ENCODE results near the gene OR2T35. TPM values are rescaled to one million over a fixed set of nuclear protein-coding genes. Genes with fewer than 3 reads are reported as not detected.

Gene OR2T35
- total and polyA plus RNA-seq, 9 of the 15 experiments (the other 6 are each of a cell fraction or from before 2014, with no cell fraction given): not detected

- TF ChIP-seq ZNF407 (IDR thresholded peaks at IDR 0.05; ENCODE audit: low read depth) (no peak), ZFX (CRISPR knock-in tag; IDR thresholded peaks at IDR 0.05) (peak; percentile 84), ZBTB33 (CRISPR knock-in tag; IDR thresholded peaks at IDR 0.05) (peak; percentile 52; the same call in 1 of the 2 replicates), KLF13 (tag; IDR thresholded peaks at IDR 0.05; ENCODE audit: borderline replicate concordance, low read depth) (peak; percentile 84; the same call in 1 of the 2 replicates), GABPB1 (CRISPR knock-in tag; IDR thresholded peaks at IDR 0.05) (peak; percentile 50; the same call in 1 of the 2 replicates), ZBTB49 (CRISPR knock-in tag; IDR thresholded peaks at IDR 0.05; ENCODE audit: borderline replicate concordance) (peak; percentile 92; the same call in 1 of the 2 replicates), TFAP4 (CRISPR knock-in tag; IDR thresholded peaks at IDR 0.05; ENCODE audit: borderline replicate concordance) (peak; percentile 90)
These were observed 46.6 kb upstream of the OR2T35 start (continued) for GRCh38 chr1:248691567-248692155.
